DOHH2 (cell line): Measurements from ENCODE around the gene HDLBP.

Experiments
- EZH2phosphoT487 ChIP-seq: fragments of 200-600 bp; sonication (generic); IDR thresholded peaks from 2 replicates; pipeline ENCODE4 v1.6.1; 2017; ENCODE audit warnings: borderline replicate concordance, mild to moderate bottlenecking, antibody characterized with exemption, low read length, moderate library complexity, mixed read lengths
- TF ChIP-seq, protein P1 (sequence below): fragments of 200-600 bp; sonication (generic); IDR thresholded peaks from one replicate; pipeline ENCODE4 v1.5.1; 2014; ENCODE audit warnings: antibody characterized with exemption, mild to moderate bottlenecking, low read depth, low read length; ENCODE audit not compliant: poor library complexity, severe bottlenecking

DNA sequence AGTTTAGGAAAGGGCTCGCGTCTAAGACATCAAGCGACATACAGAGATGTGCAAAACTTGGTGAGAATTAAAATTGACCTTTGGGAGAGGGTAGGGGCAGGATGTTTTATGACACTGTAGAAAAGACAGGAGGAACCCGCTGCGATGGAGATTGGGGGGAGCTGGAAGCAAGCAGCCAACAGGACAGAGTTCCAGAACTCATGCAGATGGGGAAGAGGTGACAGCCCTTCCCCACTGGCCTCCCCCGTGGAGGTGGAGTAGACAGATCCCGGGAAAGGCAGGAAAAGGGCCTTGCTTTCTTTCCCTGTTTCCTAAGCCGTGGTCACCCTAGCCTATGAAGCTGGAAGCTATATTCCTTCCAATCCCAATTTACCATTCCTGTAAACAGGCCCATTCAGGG lies 87.9 kb downstream of the HDLBP start:
- TF ChIP-seq, protein P1, sequence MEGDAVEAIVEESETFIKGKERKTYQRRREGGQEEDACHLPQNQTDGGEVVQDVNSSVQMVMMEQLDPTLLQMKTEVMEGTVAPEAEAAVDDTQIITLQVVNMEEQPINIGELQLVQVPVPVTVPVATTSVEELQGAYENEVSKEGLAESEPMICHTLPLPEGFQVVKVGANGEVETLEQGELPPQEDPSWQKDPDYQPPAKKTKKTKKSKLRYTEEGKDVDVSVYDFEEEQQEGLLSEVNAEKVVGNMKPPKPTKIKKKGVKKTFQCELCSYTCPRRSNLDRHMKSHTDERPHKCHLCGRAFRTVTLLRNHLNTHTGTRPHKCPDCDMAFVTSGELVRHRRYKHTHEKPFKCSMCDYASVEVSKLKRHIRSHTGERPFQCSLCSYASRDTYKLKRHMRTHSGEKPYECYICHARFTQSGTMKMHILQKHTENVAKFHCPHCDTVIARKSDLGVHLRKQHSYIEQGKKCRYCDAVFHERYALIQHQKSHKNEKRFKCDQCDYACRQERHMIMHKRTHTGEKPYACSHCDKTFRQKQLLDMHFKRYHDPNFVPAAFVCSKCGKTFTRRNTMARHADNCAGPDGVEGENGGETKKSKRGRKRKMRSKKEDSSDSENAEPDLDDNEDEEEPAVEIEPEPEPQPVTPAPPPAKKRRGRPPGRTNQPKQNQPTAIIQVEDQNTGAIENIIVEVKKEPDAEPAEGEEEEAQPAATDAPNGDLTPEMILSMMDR = no peak
- TF ChIP-seq EZH2phosphoT487 = no peak
